ENCODE data around the gene NTNG2.
A peak's percentile ranks its signal among the peaks of the same experiment; 100 is the strongest.

NTNG2 gene

DNA sequence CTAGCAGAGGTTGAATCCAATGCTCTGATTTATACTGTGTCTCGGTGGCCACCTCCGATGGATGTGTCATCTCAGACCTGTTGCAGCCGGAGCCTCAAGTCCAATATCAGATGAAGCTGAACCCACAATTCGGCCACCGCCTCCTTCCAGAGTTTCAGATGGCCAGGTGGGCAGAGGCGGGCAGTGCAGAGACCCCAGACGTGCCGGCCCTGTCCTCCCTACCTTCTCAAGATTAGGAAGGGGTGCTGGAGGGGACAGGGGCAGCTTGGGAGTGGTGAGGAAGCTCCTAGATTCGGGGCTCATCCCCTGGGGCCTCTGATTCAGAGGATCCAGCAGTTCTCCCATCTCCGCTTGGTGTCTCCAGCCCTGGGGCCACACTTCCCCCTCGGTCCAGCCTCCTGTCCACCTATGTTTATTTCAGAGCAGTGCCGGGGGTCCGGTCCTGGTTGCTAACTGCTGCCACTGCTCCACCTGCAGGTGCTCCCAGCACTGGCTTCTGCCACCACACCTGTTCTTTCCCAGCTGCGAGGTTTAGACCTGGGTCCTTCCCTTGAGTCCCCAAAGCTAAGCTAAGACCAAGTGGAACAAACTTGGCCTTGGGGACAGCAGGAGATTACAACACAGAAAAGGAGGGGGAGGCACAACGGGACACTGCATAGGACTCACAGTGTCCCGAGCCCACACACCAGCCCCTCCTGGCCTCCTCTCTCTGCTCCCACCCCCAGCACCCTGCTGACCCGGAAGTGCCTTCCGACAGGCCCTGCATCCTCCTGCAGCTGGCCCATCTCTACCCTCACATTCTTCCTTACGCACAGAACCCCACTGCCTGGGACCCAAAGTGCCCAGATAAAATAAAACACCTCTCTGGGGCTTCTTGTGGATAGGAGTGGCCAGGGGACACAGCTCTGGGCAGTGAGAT lies 81.6 kb downstream of the NTNG2 start:
- H4K20me1 ChIP-seq (ENCODE audit: insufficient read depth, low read length), result no peaks in the 10 kb centered on the region
- H3K27me3 ChIP-seq (replicated peaks; ENCODE audit: insufficient read depth, low read length), result peaks cover 52% of the 10 kb centered on the region
- H2AFZ ChIP-seq (ENCODE audit: low read length), result no peak overlapping the region
- no peaks in the 10 kb centered on the region for H3K36me3 ChIP-seq (replicated peaks; ENCODE audit: insufficient read depth, low read length)
- no peak for TF ChIP-seq EZH2phosphoT487 (IDR thresholded peaks at IDR 0.05; ENCODE audit: low read length)
- TF ChIP-seq, protein P1, sequence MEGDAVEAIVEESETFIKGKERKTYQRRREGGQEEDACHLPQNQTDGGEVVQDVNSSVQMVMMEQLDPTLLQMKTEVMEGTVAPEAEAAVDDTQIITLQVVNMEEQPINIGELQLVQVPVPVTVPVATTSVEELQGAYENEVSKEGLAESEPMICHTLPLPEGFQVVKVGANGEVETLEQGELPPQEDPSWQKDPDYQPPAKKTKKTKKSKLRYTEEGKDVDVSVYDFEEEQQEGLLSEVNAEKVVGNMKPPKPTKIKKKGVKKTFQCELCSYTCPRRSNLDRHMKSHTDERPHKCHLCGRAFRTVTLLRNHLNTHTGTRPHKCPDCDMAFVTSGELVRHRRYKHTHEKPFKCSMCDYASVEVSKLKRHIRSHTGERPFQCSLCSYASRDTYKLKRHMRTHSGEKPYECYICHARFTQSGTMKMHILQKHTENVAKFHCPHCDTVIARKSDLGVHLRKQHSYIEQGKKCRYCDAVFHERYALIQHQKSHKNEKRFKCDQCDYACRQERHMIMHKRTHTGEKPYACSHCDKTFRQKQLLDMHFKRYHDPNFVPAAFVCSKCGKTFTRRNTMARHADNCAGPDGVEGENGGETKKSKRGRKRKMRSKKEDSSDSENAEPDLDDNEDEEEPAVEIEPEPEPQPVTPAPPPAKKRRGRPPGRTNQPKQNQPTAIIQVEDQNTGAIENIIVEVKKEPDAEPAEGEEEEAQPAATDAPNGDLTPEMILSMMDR (IDR thresholded peaks at IDR 0.05; ENCODE audit: low read length), result peak; percentile 33
- no peak for TF ChIP-seq EZH2 (optimal IDR thresholded peaks at IDR 0.05; ENCODE audit: low read depth, low read length)
- H3K79me2 ChIP-seq (ENCODE audit: low read length), result no peaks in the 10 kb centered on the region
- H3K27ac ChIP-seq (ENCODE audit: low read length), result no peak overlapping the region
- H3K9ac ChIP-seq (ENCODE audit: low read length), result no peak overlapping the region
- no peaks in the 10 kb centered on the region for H3K9me2 ChIP-seq (replicated peaks; ENCODE audit: insufficient read depth, low read length)
- H3K4me1 ChIP-seq (ENCODE audit: low read length), result no peaks in the 10 kb centered on the region
- no peak overlapping the region for H3K4me3 ChIP-seq (ENCODE audit: low read length)
- H3F3A ChIP-seq (ENCODE audit: insufficient read depth, low read length), result no peaks in the 10 kb centered on the region; the same call in 1 of the 2 replicates
- no peak for DNase-seq
- peak overlapping the region; percentile 82; the same call in 1 of the 2 replicates for H3K4me2 ChIP-seq (ENCODE audit: low read depth, low read length)
- no peaks in the 10 kb centered on the region for H3K9me3 ChIP-seq (replicated peaks; ENCODE audit: insufficient read depth, low read length)

- TF ChIP-seq EZH2 (optimal IDR thresholded peaks at IDR 0.05; ENCODE audit: low read depth, low read length) (no peak), EZH2phosphoT487 (IDR thresholded peaks at IDR 0.05; ENCODE audit: low read length) (no peak)
- TF ChIP-seq, protein P1 (IDR thresholded peaks at IDR 0.05; ENCODE audit: low read length), result no peak
- Histone ChIP-seq H3K9me3 (replicated peaks; ENCODE audit: insufficient read depth, low read length) (no peaks in the 10 kb centered on the region), H4K20me1 (ENCODE audit: insufficient read depth, low read length) (no peaks in the 10 kb centered on the region), H3K9ac (ENCODE audit: low read length) (no peak overlapping the region), H3K4me3 (ENCODE audit: low read length) (no peak overlapping the region), H3K4me2 (ENCODE audit: low read depth, low read length) (no peak overlapping the region), H2AFZ (ENCODE audit: low read length) (no peak overlapping the region), H3K36me3 (replicated peaks; ENCODE audit: insufficient read depth, low read length) (no peaks in the 10 kb centered on the region), H3K79me2 (ENCODE audit: low read length) (no peaks in the 10 kb centered on the region), H3F3A (ENCODE audit: insufficient read depth, low read length) (no peaks in the 10 kb centered on the region; the same call in 1 of the 2 replicates), H3K4me1 (ENCODE audit: low read length) (no peaks in the 10 kb centered on the region), H3K27ac (ENCODE audit: low read length) (no peak overlapping the region), H3K9me2 (replicated peaks; ENCODE audit: insufficient read depth, low read length) (no peaks in the 10 kb centered on the region), H3K27me3 (replicated peaks; ENCODE audit: insufficient read depth, low read length) (peaks cover 50% of the 10 kb centered on the region)
- no peak for DNase-seq
These were observed 83.0 kb downstream of the NTNG2 start for GRCh38 chr9:132244582-132245455.

GRCh38 chr9:132245465-132245864 lies 83.6 kb downstream of the NTNG2 start:
- Histone ChIP-seq H3K79me2 (ENCODE audit: low read length) (no peaks in the 10 kb centered on the region), H3K27ac (ENCODE audit: low read length) (no peak overlapping the region), H3K36me3 (replicated peaks; ENCODE audit: insufficient read depth, low read length) (no peaks in the 10 kb centered on the region), H3K27me3 (replicated peaks; ENCODE audit: insufficient read depth, low read length) (peaks cover 50% of the 10 kb centered on the region), H3K9me3 (replicated peaks; ENCODE audit: insufficient read depth, low read length) (no peaks in the 10 kb centered on the region), H3K9ac (ENCODE audit: low read length) (no peak overlapping the region), H3F3A (ENCODE audit: insufficient read depth, low read length) (no peaks in the 10 kb centered on the region; the same call in 1 of the 2 replicates), H3K4me2 (ENCODE audit: low read depth, low read length) (no peak overlapping the region), H3K4me3 (ENCODE audit: low read length) (no peak overlapping the region), H3K9me2 (replicated peaks; ENCODE audit: insufficient read depth, low read length) (no peaks in the 10 kb centered on the region), H4K20me1 (ENCODE audit: insufficient read depth, low read length) (no peaks in the 10 kb centered on the region), H2AFZ (ENCODE audit: low read length) (no peak overlapping the region), H3K4me1 (ENCODE audit: low read length) (no peaks in the 10 kb centered on the region)
- TF ChIP-seq EZH2phosphoT487 (IDR thresholded peaks at IDR 0.05; ENCODE audit: low read length), result no peak
- TF ChIP-seq EZH2 (optimal IDR thresholded peaks at IDR 0.05; ENCODE audit: low read depth, low read length), result no peak
- TF ChIP-seq, protein P1 (IDR thresholded peaks at IDR 0.05; ENCODE audit: low read length), result no peak
- DNase-seq, result no peak
